SK-MEL-5 (cell line): Measurements from ENCODE around the gene SNX11. TPM values are rescaled to one million over a fixed set of nuclear protein-coding genes. Genes with fewer than 3 reads are reported as not detected.
"Not testable (repeated sequence)": the region's sequence is repeated elsewhere in the genome, so short reads cannot be mapped to it uniquely, and the experiment has no call there.

ENCODE experiments used
- DNase-seq: peaks from one replicate; pipeline ENCODE4 v3.0.0-alpha.2; 2016; ENCODE audit warnings: low read depth, low spot score
- in situ Hi-C: cut with HindIII; loops from 2 replicates; pipeline ENCODE4 v1.10.0; 2016; ENCODE audit warnings: low sequenced_read_pairs, high pct_unique_total_duplicates, low pct_unique_long_range_greater_than_20kb
- total RNA-seq: library from RNA; depleted of rRNA; stranded (reverse); fragments of >200 nt; shearing (Covaris generic); gene quantifications from 2 replicates; pipeline ENCODE4 v1.2.3, GENCODE V29; 2014

SNX11 gene
- total RNA-seq, 1 experiment from 2014 or later, result 13.0 TPM

DNA sequence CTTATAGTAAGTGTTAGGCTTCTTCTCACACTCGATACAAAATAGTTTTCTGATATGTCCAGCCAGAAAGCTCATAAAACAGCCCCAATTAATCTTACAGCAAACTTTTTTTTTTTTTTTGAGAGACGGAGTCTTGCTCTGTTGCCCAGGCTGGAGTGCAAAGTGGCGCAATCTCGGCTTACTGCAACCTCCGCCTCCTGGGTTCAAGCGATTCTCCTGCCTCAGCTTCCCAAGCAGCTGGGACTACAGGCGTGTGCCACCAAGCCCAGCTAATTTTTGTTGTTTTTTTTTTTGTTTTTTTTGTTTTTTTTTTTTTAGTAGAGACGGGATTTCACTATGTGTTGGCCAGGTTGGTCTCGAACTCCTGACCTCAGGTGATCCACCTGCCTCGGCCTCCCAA lies 30.4 kb upstream of the SNX11 start:
- in situ Hi-C loops, DNase-seq: not testable (repeated sequence)

- in situ Hi-C loops, result no loop called here
- no peak for DNase-seq
Observed at GRCh38 chr17:48081858-48082257, 25.7 kb upstream of the SNX11 start.

DNA sequence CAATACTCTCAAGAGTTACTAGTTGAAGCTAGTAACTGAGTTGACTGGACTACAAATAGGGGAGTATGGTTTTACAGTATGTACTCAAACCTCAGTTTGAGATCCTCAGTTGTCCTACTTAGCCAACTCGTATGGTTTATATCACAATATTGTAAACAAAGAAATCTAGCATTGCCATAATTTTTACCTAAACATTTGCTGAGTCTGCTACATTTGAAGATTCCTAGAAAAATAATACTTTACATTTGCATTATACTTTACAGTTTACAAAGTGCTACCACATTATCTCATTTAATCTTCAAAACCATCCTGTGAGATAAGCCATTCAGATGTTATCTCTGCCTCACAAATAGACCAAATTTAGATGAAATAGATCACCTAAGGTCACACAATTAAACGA lies 22.6 kb upstream of the SNX11 start:
- no peak for DNase-seq
- in situ Hi-C loops, result no loop called here

DNA sequence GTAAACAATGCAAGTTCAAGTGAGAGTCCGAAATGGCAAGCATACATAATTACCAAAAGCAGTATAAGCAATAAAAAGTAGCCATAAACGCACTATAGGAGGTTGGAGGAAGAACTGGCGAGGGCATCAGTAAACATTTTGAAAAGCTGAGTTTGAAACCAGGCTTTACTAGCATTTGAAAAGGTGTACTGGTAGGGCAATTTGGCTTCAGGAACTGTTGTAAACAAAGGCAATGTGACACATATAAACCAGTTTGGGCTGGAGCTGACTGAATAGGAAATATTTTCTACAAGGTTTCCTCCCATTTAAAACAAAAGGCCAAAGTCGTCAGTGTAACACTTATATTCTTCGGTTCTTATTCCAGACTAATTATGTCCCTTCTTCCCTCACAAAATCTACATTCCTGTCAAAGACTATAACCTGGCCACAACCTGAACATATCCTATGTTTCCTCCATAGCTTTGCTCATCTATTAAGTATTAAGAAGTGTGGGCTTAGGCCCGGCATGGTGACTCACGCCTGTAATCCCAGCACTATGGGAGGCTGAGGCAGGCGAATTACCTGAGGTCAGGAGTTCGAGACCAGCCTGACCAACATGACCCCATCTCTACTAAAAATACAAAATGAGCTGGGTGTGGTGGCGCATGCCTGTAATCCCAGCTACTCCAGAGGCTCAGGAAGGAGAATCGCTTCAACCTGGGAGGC lies 14.1 kb upstream of the SNX11 start:
- in situ Hi-C loops, result no loop called here
- DNase-seq, result no peak

DNA sequence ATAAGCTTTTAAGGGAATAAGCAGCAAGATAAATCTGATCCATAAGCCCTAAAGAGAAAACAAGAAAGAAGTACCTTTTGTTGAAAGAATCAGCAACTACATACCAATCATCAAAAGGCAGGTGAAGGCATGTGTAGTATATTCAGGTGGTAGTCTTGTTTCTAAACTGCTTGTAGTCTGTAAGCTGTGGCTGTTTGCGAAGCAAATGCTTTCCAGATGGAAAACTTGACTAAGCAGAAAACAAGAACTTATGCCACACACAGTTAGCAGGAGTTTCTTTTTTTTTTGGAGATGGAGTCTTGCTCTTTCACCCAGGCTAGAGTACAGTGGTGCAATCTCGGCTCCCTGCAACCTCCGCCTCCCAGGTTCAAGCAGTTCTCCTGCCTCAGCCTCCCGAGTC lies 12.0 kb upstream of the SNX11 start:
- in situ Hi-C loops, result no loop called here
- no peak for DNase-seq

- in situ Hi-C loops, result no loop called here
- DNase-seq, result no peak
Observed at GRCh38 chr17:48100160-48100559, 7.4 kb upstream of the SNX11 start.

DNA sequence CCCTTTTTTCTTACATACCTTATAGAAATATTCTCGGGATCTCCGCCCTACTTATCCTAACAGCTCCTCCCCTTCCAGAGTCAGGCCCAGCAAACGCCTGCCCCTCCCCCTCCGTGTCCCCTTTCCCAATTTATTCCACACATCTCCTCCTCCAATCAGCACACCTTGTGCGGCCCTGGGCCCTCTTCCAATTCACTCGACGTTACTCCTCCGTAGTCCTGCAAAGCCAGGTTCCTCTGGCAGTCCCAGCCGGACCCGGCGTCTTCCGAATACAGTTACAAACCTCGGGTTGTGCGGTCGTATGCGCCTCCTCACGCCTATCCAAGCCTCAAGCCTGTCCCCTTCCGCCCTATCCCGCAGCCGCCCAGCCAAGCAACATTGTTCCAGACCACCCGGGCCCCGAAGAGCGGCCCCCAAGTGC lies 7.0 kb upstream of the SNX11 start:
- in situ Hi-C loops, result no loop called here
- DNase-seq, result peak; percentile 65

- in situ Hi-C loops, result no loop called here
- DNase-seq, result peak; percentile 95
Observed at GRCh38 chr17:48101012-48101720, 6.4 kb upstream of the SNX11 start, which contains the start of gene CBX1. TSS of gene CBX1 (minus strand) at chr17:48101478. CDS start at chr17:48077004, 24,474 bp downstream.

DNA sequence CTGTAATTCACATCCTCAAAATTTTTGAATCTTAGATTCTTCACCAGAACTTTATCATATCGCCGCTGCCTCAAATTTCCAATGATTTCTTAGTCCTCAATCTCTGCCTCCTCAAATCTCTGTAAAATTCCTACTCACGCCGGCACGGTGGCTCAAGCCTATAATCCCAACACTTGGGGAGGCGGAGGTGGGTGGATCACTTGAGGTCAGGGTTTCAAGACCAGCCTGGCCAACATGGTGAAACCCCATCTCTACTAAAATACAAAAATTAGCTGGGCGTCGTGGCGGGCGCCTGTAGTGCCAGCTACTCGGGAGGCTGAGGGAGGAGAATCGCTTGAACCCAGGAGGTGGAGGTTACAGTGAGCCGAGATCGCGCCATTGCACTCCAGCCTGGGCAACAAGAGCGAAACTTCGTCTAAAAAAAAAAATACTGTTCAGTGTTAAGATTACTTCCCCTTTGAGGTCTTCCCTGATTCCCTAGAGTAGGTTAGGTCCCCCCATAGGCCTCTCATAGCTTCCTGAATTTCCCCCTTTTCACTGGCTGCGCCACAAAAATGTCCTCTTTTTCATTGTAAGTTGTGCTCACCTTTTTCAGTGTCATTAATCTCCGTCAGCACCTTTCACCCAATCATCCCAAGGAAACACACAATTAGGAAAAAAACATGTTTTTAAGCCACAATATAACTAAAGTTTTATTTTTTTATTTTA lies 5.4 kb upstream of the SNX11 start:
- no peak for DNase-seq
- in situ Hi-C loops, result no loop called here

DNA sequence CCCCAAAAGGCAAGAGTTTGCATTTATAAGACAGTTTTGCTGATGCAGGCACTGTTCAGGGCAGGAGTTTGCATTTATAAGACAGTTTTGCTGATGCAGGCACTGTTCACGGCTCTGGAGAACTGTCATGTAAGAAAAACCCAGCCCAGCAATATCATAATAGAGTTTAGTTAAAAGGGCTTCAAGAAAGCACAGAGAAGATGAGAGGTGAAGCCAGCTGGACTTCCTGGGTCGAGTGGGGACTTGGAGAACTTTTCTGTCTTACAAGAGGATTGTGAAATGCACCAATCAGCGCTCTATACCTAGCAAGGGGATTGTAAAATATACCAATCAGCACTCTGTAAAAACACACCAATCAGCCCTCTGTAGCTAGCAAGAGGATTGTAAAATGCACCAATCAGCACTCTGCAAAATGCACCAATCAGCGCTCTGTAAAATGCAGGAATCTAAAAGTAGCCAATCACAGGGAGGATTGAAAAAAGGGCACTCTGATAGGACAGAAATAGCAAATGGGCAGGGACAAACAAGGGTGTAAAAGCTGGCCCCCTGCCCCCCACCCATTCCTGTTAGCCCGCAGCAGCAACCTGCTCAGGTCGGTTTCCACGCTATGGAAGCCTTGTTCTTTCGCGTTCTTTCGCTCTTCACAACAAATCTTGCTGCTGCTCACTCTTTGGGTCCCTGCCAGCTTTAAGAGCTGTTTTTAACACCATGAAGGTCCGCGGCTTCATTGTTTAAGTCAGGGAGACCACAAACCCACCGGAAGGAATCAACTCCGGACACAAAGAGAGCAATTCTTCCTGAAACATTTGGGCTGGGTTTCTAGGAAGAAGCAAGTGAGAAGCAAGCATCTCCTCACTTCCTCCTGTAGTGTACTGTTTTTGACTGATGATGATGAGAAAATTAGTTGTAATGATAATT lies 4.5 kb upstream of the SNX11 start:
- in situ Hi-C loops, result no loop called here
- DNase-seq, result peak; percentile 39

- DNase-seq, result no peak
- in situ Hi-C loops, result no loop called here
Observed at GRCh38 chr17:48104440-48104839, 3.1 kb upstream of the SNX11 start.

GRCh38 chr17:48106802-48107136 lies 797 bp upstream of the SNX11 start:
- no peak for DNase-seq
- in situ Hi-C loops, result no loop called here

DNA sequence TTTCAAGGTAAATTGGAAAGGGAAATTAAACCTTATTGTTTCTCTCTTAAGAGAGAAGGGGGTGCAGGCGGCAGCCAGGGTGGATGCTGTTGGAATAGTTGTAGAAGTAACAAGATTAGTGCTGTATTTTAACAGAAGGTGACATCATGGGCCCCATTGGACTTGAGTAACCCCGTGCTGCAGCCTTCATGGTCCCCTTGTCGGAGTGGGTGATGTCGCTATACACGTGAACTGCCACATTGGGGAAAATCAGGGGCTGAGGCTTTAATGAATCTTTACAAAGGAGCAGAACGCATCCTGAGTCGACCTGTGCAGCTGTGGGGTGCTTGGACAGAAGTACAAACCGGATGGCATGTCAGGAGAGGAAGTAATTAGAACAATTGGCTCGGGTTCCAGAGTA lies 3.2 kb downstream of the SNX11 start:
- in situ Hi-C loops, result no loop called here

GRCh38 chr17:48111937-48112241 lies 4.3 kb downstream of the SNX11 start:
- in situ Hi-C loops, result no loop called here
- DNase-seq, result no peak

More for the DNA sequence above, 3.2 kb downstream of the SNX11 start:
- no peak for DNase-seq

DNA sequence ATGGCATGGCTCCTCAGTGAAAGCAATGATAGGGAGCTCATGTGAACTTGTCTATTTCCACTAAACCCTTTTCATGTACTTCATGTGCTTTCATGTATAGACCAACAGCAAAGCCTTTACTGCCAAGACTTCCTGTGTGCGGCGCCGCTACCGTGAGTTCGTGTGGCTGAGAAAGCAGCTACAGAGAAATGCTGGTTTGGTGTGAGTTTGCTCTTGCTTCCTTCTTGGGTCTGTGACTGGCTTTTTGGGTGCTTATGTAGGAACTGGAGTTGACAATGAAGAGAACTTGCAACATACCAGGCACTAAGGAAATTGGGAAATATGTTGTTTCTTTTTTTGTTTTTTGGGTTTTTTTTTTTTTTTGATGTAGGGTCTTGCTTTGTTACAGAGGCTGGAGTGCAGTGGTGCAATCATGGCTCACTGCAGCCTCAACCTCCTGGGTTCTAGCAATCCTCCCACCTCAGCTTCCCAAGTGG lies 5.7 kb downstream of the SNX11 start:
- in situ Hi-C loops, result no loop called here
- no peak for DNase-seq

- DNase-seq, result no peak
- in situ Hi-C loops, result no loop called here
Observed at GRCh38 chr17:48121923-48122664, 14.5 kb downstream of the SNX11 start.

- in situ Hi-C loops, result no loop called here
- DNase-seq, result no peak
Observed at GRCh38 chr17:48122665-48123045, 15.1 kb downstream of the SNX11 start.
